ENCODE data around the gene ABCA2. TPM values are rescaled to one million over a fixed set of nuclear protein-coding genes. Genes with fewer than 3 reads are reported as not detected.

ABCA2 gene
- polyA plus RNA-seq, 1 donor (not counting 4 experiments of a cell fraction or from before 2014, with no cell fraction given) = 1.3 TPM

DNA sequence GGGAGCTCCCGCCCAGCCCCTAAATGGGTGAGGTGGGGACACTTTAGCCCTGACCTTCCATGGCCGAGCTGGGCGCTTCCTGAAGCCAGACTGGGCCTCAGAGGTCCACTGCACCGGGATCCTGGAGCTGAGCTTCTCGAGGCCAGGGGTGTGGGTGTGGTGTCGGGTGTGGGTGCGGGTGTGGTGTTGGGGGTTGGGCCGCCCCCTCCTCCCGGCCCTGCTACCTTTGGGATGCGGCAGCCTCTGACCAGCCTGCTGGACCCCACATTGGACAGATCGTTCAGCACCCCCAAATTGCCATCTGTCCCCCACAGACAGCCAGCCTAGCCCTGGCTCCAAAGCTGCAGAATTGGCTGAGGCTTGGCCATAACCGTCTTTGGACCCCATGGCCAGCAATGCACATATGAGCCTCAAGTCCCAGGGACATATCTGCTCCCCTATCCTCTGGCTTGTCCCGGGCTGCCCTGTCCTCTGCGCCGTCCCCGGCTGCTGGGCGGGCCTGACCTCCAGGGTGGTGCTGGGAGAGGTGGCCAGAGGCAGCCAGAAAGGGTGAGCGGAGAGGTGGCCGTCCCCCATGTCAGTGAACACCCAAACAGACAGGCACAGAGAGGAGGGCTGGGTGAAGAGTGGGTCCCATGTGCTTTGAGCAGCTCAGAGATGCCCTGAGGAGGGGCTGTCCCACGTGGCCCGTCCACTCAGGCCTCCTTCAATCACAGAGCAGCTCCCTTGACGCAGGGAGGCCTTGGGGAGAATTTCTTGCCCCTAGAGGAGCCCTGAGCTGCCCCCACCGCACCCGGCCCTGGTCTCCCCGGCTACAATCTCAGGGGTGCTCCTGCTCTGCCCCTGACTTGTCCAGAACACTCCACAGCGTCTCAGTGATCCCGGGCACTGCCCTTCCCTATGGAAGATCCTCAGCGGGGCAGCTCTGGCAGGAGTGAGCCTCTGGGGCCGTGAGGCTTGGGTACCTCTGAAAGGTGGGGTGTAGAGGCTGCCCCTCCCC is 54.1 kb downstream of the ABCA2 start:
- Histone ChIP-seq H2AFZ (ENCODE audit: control insufficient read depth, low read length) (no peak overlapping the region), H3K27ac (ENCODE audit: control insufficient read depth, insufficient read depth, low read length) (no peak overlapping the region), H3K9ac (ENCODE audit: control insufficient read depth, extremely low read depth, insufficient read depth, low read length) (no peak overlapping the region), H3K4me2 (ENCODE audit: control insufficient read depth, extremely low read depth, insufficient read depth, low read depth, low read length) (no peak overlapping the region), H4K20me1 (ENCODE audit: control insufficient read depth, extremely low read depth, insufficient read depth, low read length) (no peaks in the 10 kb centered on the region), H3K4me3 (ENCODE audit: control insufficient read depth in 2 of 3, extremely low read depth in 1 of 3, insufficient read depth in 2 of 3, low read depth in 1 of 3, low read length in 3 of 3) (no peak overlapping the region), H3K4me1 (ENCODE audit: control insufficient read depth, extremely low read depth, insufficient read depth, low read length) (peaks cover 8% of the 10 kb centered on the region), H3K27me3 (ENCODE audit: control insufficient read depth, extremely low read depth, insufficient read depth, low read length) (no peaks in the 10 kb centered on the region), H3K9me1 (ENCODE audit: control insufficient read depth, extremely low read depth, insufficient read depth, low read length) (no peaks in the 10 kb centered on the region), H3K9me3 (ENCODE audit: control insufficient read depth, low read depth, low read length) (no peaks in the 10 kb centered on the region), H3K36me3 (ENCODE audit: control insufficient read depth in 2 of 2, extremely low read depth in 1 of 2, insufficient read depth in 2 of 2, low read length in 2 of 2) (no peaks in the 10 kb centered on the region), H3K79me2 (ENCODE audit: control insufficient read depth, insufficient read depth, low read length) (no peaks in the 10 kb centered on the region)
- no peak for TF ChIP-seq EZH2 (IDR thresholded peaks at IDR 0.05; ENCODE audit: low read length)
- TF ChIP-seq, protein P1, sequence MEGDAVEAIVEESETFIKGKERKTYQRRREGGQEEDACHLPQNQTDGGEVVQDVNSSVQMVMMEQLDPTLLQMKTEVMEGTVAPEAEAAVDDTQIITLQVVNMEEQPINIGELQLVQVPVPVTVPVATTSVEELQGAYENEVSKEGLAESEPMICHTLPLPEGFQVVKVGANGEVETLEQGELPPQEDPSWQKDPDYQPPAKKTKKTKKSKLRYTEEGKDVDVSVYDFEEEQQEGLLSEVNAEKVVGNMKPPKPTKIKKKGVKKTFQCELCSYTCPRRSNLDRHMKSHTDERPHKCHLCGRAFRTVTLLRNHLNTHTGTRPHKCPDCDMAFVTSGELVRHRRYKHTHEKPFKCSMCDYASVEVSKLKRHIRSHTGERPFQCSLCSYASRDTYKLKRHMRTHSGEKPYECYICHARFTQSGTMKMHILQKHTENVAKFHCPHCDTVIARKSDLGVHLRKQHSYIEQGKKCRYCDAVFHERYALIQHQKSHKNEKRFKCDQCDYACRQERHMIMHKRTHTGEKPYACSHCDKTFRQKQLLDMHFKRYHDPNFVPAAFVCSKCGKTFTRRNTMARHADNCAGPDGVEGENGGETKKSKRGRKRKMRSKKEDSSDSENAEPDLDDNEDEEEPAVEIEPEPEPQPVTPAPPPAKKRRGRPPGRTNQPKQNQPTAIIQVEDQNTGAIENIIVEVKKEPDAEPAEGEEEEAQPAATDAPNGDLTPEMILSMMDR (optimal IDR thresholded peaks at IDR 0.05 in 1 of 3, IDR thresholded peaks at IDR 0.05 in 1 of 3, conservative IDR thresholded peaks at IDR 0.05 in 1 of 3; ENCODE audit: extremely low read depth in 1 of 3, insufficient read depth in 2 of 3, low read length in 3 of 3) = no peak
- FAIRE-seq = no peak
- no peak for DNase-seq (ENCODE audit: low read depth, low spot score)
- dilution Hi-C loops (cut with MboI; ENCODE audit: extremely low pct_ligation_motif_present, low sequenced_read_pairs) = no loop called here

DNA sequence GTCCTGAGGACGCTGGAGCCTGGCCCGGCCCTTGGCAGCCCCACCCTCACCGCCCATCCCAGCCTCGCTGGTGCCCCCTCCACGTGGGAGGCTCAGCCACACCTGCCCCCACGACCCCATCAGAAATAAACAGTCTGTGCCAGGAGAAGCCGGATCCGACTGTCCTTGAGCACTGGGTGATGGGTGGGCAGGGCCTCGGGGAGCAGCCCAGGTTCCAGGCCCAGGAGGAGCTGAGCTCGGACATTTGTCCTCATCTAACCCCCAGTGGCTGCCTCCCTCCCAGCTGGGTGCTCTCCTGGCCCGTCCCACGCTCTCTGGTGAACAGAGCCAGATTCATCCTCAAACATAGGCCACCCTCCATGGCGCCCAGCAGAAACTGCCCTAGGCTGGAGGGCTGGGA is 55.3 kb downstream of the ABCA2 start:
- Histone ChIP-seq H3K4me2 (ENCODE audit: control insufficient read depth, extremely low read depth, insufficient read depth, low read depth, low read length) (no peak overlapping the region), H3K36me3 (ENCODE audit: control insufficient read depth in 2 of 2, extremely low read depth in 1 of 2, insufficient read depth in 2 of 2, low read length in 2 of 2) (no peaks in the 10 kb centered on the region), H3K79me2 (ENCODE audit: control insufficient read depth, insufficient read depth, low read length) (no peaks in the 10 kb centered on the region), H3K4me1 (ENCODE audit: control insufficient read depth, extremely low read depth, insufficient read depth, low read length) (peaks cover 8% of the 10 kb centered on the region), H2AFZ (ENCODE audit: control insufficient read depth, low read length) (no peak overlapping the region), H4K20me1 (ENCODE audit: control insufficient read depth, extremely low read depth, insufficient read depth, low read length) (no peaks in the 10 kb centered on the region), H3K4me3 (ENCODE audit: control insufficient read depth in 2 of 3, extremely low read depth in 1 of 3, insufficient read depth in 2 of 3, low read depth in 1 of 3, low read length in 3 of 3) (no peak overlapping the region), H3K9ac (ENCODE audit: control insufficient read depth, extremely low read depth, insufficient read depth, low read length) (no peak overlapping the region), H3K9me1 (ENCODE audit: control insufficient read depth, extremely low read depth, insufficient read depth, low read length) (no peaks in the 10 kb centered on the region), H3K27me3 (ENCODE audit: control insufficient read depth, extremely low read depth, insufficient read depth, low read length) (no peaks in the 10 kb centered on the region), H3K27ac (ENCODE audit: control insufficient read depth, insufficient read depth, low read length) (no peak overlapping the region), H3K9me3 (ENCODE audit: control insufficient read depth, low read depth, low read length) (no peaks in the 10 kb centered on the region)
- TF ChIP-seq, protein P1 (optimal IDR thresholded peaks at IDR 0.05 in 1 of 3, IDR thresholded peaks at IDR 0.05 in 1 of 3, conservative IDR thresholded peaks at IDR 0.05 in 1 of 3; ENCODE audit: extremely low read depth in 1 of 3, insufficient read depth in 2 of 3, low read length in 3 of 3) = no peak
- no peak for TF ChIP-seq EZH2 (IDR thresholded peaks at IDR 0.05; ENCODE audit: low read length)
- DNase-seq (ENCODE audit: low read depth, low spot score) = no peak
- no peak for FAIRE-seq
- dilution Hi-C loops (cut with MboI; ENCODE audit: extremely low pct_ligation_motif_present, low sequenced_read_pairs) = no loop called here

Measured in keratinocyte (primary cell).